ENCODE measurements around the gene TMEM233.
A peak's percentile ranks its signal among the peaks of the same experiment; 100 is the strongest.

Gene TMEM233

GRCh38 chr12:119673634-119674033, 80.1 kb downstream of the TMEM233 start:
- Mint-ChIP-seq H3K9me3 (no peaks in the 10 kb centered on the region), H3K27me3 (no peaks in the 10 kb centered on the region), H3K4me3 (no peak overlapping the region), H3K27ac (peak overlapping the region; percentile 25), H3K36me3 (peaks cover 39% of the 10 kb centered on the region), H3K4me1 (peaks cover 22% of the 10 kb centered on the region)
- ATAC-seq (ENCODE audit: low read depth) (no peak), DNase-seq (ENCODE audit: low spot score in 2 of 2) (no peak)

- DNase-seq (ENCODE audit: low spot score in 2 of 2) (no peak), ATAC-seq (ENCODE audit: low read depth) (no peak)
- Mint-ChIP-seq H3K4me1 (peaks cover 22% of the 10 kb centered on the region), H3K27ac (no peak overlapping the region), H3K27me3 (no peaks in the 10 kb centered on the region), H3K9me3 (no peaks in the 10 kb centered on the region), H3K36me3 (peaks cover 47% of the 10 kb centered on the region), H3K4me3 (no peak overlapping the region)
Observed at GRCh38 chr12:119674560-119674959, 81.0 kb downstream of the TMEM233 start.

- DNase-seq (ENCODE audit: low spot score in 2 of 2) (no peak), ATAC-seq (ENCODE audit: low read depth) (no peak)
- peaks cover 14% of the 10 kb centered on the region for H3K4me1 Mint-ChIP-seq
- no peak overlapping the region for H3K4me3 Mint-ChIP-seq
- H3K27ac Mint-ChIP-seq = peak overlapping the region; percentile 45
- peaks cover 50% of the 10 kb centered on the region for H3K36me3 Mint-ChIP-seq
- H3K9me3 Mint-ChIP-seq = no peaks in the 10 kb centered on the region
- H3K27me3 Mint-ChIP-seq = no peaks in the 10 kb centered on the region
Observed at GRCh38 chr12:119676022-119676421, 82.4 kb downstream of the TMEM233 start.

GRCh38 chr12:119676573-119676972, 83.0 kb downstream of the TMEM233 start:
- no peak for DNase-seq (ENCODE audit: low spot score in 2 of 2)
- ATAC-seq (ENCODE audit: low read depth) = no peak
- Mint-ChIP-seq H3K27me3 (no peaks in the 10 kb centered on the region), H3K9me3 (no peaks in the 10 kb centered on the region), H3K4me1 (peaks cover 9% of the 10 kb centered on the region), H3K27ac (peak overlapping the region; percentile 45), H3K36me3 (peaks cover 48% of the 10 kb centered on the region), H3K4me3 (no peak overlapping the region)

GRCh38 chr12:119678459-119678858, 84.9 kb downstream of the TMEM233 start:
- H3K9me3 Mint-ChIP-seq = no peaks in the 10 kb centered on the region
- no peak for ATAC-seq (ENCODE audit: low read depth)

GRCh38 chr12:119679081-119679480, 85.5 kb downstream of the TMEM233 start:
- Mint-ChIP-seq H3K27me3 (no peaks in the 10 kb centered on the region), H3K27ac (peak overlapping the region; percentile 6), H3K36me3 (peaks cover 39% of the 10 kb centered on the region), H3K9me3 (no peaks in the 10 kb centered on the region), H3K4me3 (no peak overlapping the region), H3K4me1 (peaks cover 17% of the 10 kb centered on the region)
- DNase-seq (ENCODE audit: low spot score in 2 of 2) = no peak
- ATAC-seq (ENCODE audit: low read depth) = no peak

More at GRCh38 chr12:119678459-119678858, 84.9 kb downstream of the TMEM233 start:
- no peak overlapping the region for H3K4me3 Mint-ChIP-seq
- peaks cover 39% of the 10 kb centered on the region for H3K36me3 Mint-ChIP-seq
- peaks cover 16% of the 10 kb centered on the region for H3K4me1 Mint-ChIP-seq
- peak overlapping the region; percentile 6 for H3K27ac Mint-ChIP-seq
- DNase-seq (ENCODE audit: low spot score in 2 of 2) = no peak
- H3K27me3 Mint-ChIP-seq = no peaks in the 10 kb centered on the region

GRCh38 chr12:119679490-119679889, 85.9 kb downstream of the TMEM233 start:
- H3K36me3 Mint-ChIP-seq = peaks cover 39% of the 10 kb centered on the region
- H3K4me1 Mint-ChIP-seq = peaks cover 17% of the 10 kb centered on the region
- no peak overlapping the region for H3K4me3 Mint-ChIP-seq
- peak overlapping the region; percentile 6 for H3K27ac Mint-ChIP-seq
- no peaks in the 10 kb centered on the region for H3K9me3 Mint-ChIP-seq
- no peaks in the 10 kb centered on the region for H3K27me3 Mint-ChIP-seq
- DNase-seq (ENCODE audit: low spot score in 2 of 2) = no peak
- no peak for ATAC-seq (ENCODE audit: low read depth)

GRCh38 chr12:119681111-119681510, 87.5 kb downstream of the TMEM233 start:
- H3K4me1 Mint-ChIP-seq = peaks cover 18% of the 10 kb centered on the region
- ATAC-seq (ENCODE audit: low read depth) (no peak), DNase-seq (ENCODE audit: low spot score in 2 of 2) (no peak)
- H3K27me3 Mint-ChIP-seq = no peaks in the 10 kb centered on the region
- no peak overlapping the region for H3K4me3 Mint-ChIP-seq
- H3K27ac Mint-ChIP-seq = peak overlapping the region; percentile 95
- H3K9me3 Mint-ChIP-seq = no peaks in the 10 kb centered on the region
- peaks cover 30% of the 10 kb centered on the region for H3K36me3 Mint-ChIP-seq

- ATAC-seq (ENCODE audit: low read depth) (peak; percentile 69), DNase-seq (ENCODE audit: low spot score in 2 of 2) (peak in 1 of 2 donors; percentile 21)
- Mint-ChIP-seq H3K27ac (peak overlapping the region; percentile 95), H3K4me3 (peak overlapping the region; percentile 71), H3K27me3 (no peaks in the 10 kb centered on the region), H3K4me1 (peaks cover 22% of the 10 kb centered on the region), H3K36me3 (peaks cover 21% of the 10 kb centered on the region), H3K9me3 (peaks cover 2% of the 10 kb centered on the region)
Observed at GRCh38 chr12:119681728-119682638, 88.4 kb downstream of the TMEM233 start.

GRCh38 chr12:119682639-119683252, 89.2 kb downstream of the TMEM233 start:
- DNase-seq (ENCODE audit: low spot score in 2 of 2) (peak in 1 of 2 donors; percentile 36), ATAC-seq (ENCODE audit: low read depth) (peak; percentile 88)
- H3K27me3 Mint-ChIP-seq = no peaks in the 10 kb centered on the region
- H3K9me3 Mint-ChIP-seq = peaks cover 2% of the 10 kb centered on the region
- H3K4me3 Mint-ChIP-seq = peak overlapping the region; percentile 55
- peaks cover 25% of the 10 kb centered on the region for H3K4me1 Mint-ChIP-seq
- H3K36me3 Mint-ChIP-seq = peaks cover 19% of the 10 kb centered on the region
- H3K27ac Mint-ChIP-seq = peak overlapping the region; percentile 95

GRCh38 chr12:119683413-119683812, 89.8 kb downstream of the TMEM233 start:
- Mint-ChIP-seq H3K36me3 (peaks cover 18% of the 10 kb centered on the region), H3K4me3 (no peak overlapping the region), H3K4me1 (peaks cover 25% of the 10 kb centered on the region), H3K9me3 (peaks cover 2% of the 10 kb centered on the region), H3K27ac (no peak overlapping the region), H3K27me3 (no peaks in the 10 kb centered on the region)
- no peak for ATAC-seq (ENCODE audit: low read depth)
- no peak for DNase-seq (ENCODE audit: low spot score in 2 of 2)

GRCh38 chr12:119683816-119684215, 90.2 kb downstream of the TMEM233 start:
- ATAC-seq (ENCODE audit: low read depth) (no peak), DNase-seq (ENCODE audit: low spot score in 2 of 2) (no peak)
- H3K4me3 Mint-ChIP-seq = no peak overlapping the region
- no peaks in the 10 kb centered on the region for H3K27me3 Mint-ChIP-seq
- peaks cover 14% of the 10 kb centered on the region for H3K36me3 Mint-ChIP-seq
- no peak overlapping the region for H3K27ac Mint-ChIP-seq
- H3K9me3 Mint-ChIP-seq = peaks cover 2% of the 10 kb centered on the region
- peaks cover 25% of the 10 kb centered on the region for H3K4me1 Mint-ChIP-seq

GRCh38 chr12:119684711-119685369, 91.3 kb downstream of the TMEM233 start:
- H3K27ac Mint-ChIP-seq = no peak overlapping the region
- no peak overlapping the region for H3K4me3 Mint-ChIP-seq
- no peak for ATAC-seq (ENCODE audit: low read depth)
- DNase-seq (ENCODE audit: low spot score in 2 of 2) = no peak
- H3K9me3 Mint-ChIP-seq = peaks cover 2% of the 10 kb centered on the region
- no peaks in the 10 kb centered on the region for H3K27me3 Mint-ChIP-seq
- peaks cover 25% of the 10 kb centered on the region for H3K4me1 Mint-ChIP-seq
- peaks cover 6% of the 10 kb centered on the region for H3K36me3 Mint-ChIP-seq

- DNase-seq (ENCODE audit: low spot score in 2 of 2) (no peak), ATAC-seq (ENCODE audit: low read depth) (no peak)
- Mint-ChIP-seq H3K4me1 (peaks cover 22% of the 10 kb centered on the region), H3K9me3 (peaks cover 2% of the 10 kb centered on the region), H3K27ac (peak overlapping the region; percentile 47), H3K36me3 (peaks cover 2% of the 10 kb centered on the region), H3K27me3 (no peaks in the 10 kb centered on the region), H3K4me3 (no peak overlapping the region)
Observed at GRCh38 chr12:119685375-119685774, 91.8 kb downstream of the TMEM233 start.

Data from memory B cell (primary cell).